GOT3 (cell line): ENCODE measurements around the gene MUC20.
"Not testable (repeated sequence)": the region's sequence is repeated elsewhere in the genome, so short reads cannot be mapped to it uniquely, and the experiment has no call there.

ENCODE experiments used
- DNase-seq: peaks from one replicate; lab custom pipeline; 2025; ENCODE audit warnings: mixed read lengths; lab: John Stamatoyannopoulos, UW

MUC20 gene

GRCh38 chr3:195770841-195771645 is 50.3 kb downstream of the MUC20 start:
- DNase-seq = not testable (repeated sequence)

- DNase-seq = no peak
Measured at GRCh38 chr3:195771646-195772300, 51.0 kb downstream of the MUC20 start.

GRCh38 chr3:195773956-195774537 is 53.3 kb downstream of the MUC20 start:
- DNase-seq = no peak

- peak; percentile 22 for DNase-seq
Measured at GRCh38 chr3:195774917-195775316, 54.1 kb downstream of the MUC20 start.

GRCh38 chr3:195777975-195778374 is 57.2 kb downstream of the MUC20 start:
- DNase-seq = no peak

- DNase-seq = not testable (repeated sequence)
Measured at GRCh38 chr3:195781236-195781635, 60.5 kb downstream of the MUC20 start.
